NCI-H1694 treated with DMSO at 0.1 percent for 48 hours (cell line): ENCODE results near the gene ETV6.

ENCODE experiments used
- DNase-seq: peaks from one replicate; lab custom pipeline; 2025; lab: John Stamatoyannopoulos, UW

The ETV6 gene

GRCh38 chr12:11827091-11828061 lies 177.9 kb downstream of the ETV6 start:
- DNase-seq: no peak

- no peak for DNase-seq
These were observed 180.3 kb downstream of the ETV6 start for GRCh38 chr12:11829764-11830194.

GRCh38 chr12:11830307-11830801 lies 180.9 kb downstream of the ETV6 start:
- no peak for DNase-seq

GRCh38 chr12:11832093-11832492 lies 182.6 kb downstream of the ETV6 start:
- no peak for DNase-seq

GRCh38 chr12:11833174-11833895 lies 183.9 kb downstream of the ETV6 start:
- no peak for DNase-seq

- no peak for DNase-seq
These were observed 184.8 kb downstream of the ETV6 start for GRCh38 chr12:11834104-11834812.

- no peak for DNase-seq
These were observed 185.5 kb downstream of the ETV6 start for GRCh38 chr12:11834931-11835330.

- DNase-seq: no peak
These were observed 187.0 kb downstream of the ETV6 start for GRCh38 chr12:11836282-11837151.

- DNase-seq: no peak
These were observed 187.9 kb downstream of the ETV6 start for GRCh38 chr12:11837216-11837934.

- DNase-seq: no peak
These were observed 188.9 kb downstream of the ETV6 start for GRCh38 chr12:11838403-11838802.

- no peak for DNase-seq
These were observed 189.7 kb downstream of the ETV6 start for GRCh38 chr12:11839091-11839641.

GRCh38 chr12:11840366-11840765 lies 190.9 kb downstream of the ETV6 start:
- DNase-seq: no peak

- no peak for DNase-seq
These were observed 197.0 kb downstream of the ETV6 start for GRCh38 chr12:11846488-11846887.

GRCh38 chr12:11847539-11847938 lies 198.1 kb downstream of the ETV6 start:
- DNase-seq: no peak

GRCh38 chr12:11849757-11850504 lies 200.5 kb downstream of the ETV6 start:
- no peak for DNase-seq

GRCh38 chr12:11853126-11853525 lies 203.7 kb downstream of the ETV6 start:
- peak; percentile 21 for DNase-seq

- DNase-seq: no peak
These were observed 204.6 kb downstream of the ETV6 start for GRCh38 chr12:11854011-11854499.

- DNase-seq: no peak
These were observed 206.5 kb downstream of the ETV6 start for GRCh38 chr12:11855983-11856374.

GRCh38 chr12:11856971-11857370 lies 207.5 kb downstream of the ETV6 start:
- no peak for DNase-seq
